Measurements from ENCODE around the gene CLTB. TPM values are rescaled to one million over a fixed set of nuclear protein-coding genes. Genes with fewer than 3 reads are reported as not detected.
A peak's percentile ranks its signal among the peaks of the same experiment; 100 is the strongest.

CLTB gene
- total RNA-seq, 1 donor from 2014 or later = 216 TPM

- Histone ChIP-seq H3K36me3 (peaks cover 28% of the 10 kb centered on the region), H3K4me3 (no peak overlapping the region), H3K4me1 (peaks cover 64% of the 10 kb centered on the region), H3K27me3 (ENCODE audit: low read depth) (no peaks in the 10 kb centered on the region), H3K27ac (replicated peaks) (peak overlapping the region; percentile 72), H3K9me3 (replicated peaks) (no peaks in the 10 kb centered on the region)
- intact Hi-C loops (cut with micrococcal nuclease) = no loop called here
- DNase-seq = no peak
- no peak for TF ChIP-seq CTCF (IDR thresholded peaks at IDR 0.05; ENCODE audit: borderline replicate concordance)
Measured at GRCh38 chr5:176369934-176370711, 46.2 kb downstream of the CLTB start.

GRCh38 chr5:176368726-176369125 is 47.6 kb downstream of the CLTB start:
- H3K4me1 ChIP-seq = peaks cover 61% of the 10 kb centered on the region
- H3K27me3 ChIP-seq (ENCODE audit: low read depth) = no peaks in the 10 kb centered on the region
- no peak overlapping the region for H3K4me3 ChIP-seq
- H3K9me3 ChIP-seq (replicated peaks) = no peaks in the 10 kb centered on the region
- H3K36me3 ChIP-seq = peaks cover 28% of the 10 kb centered on the region
- intact Hi-C loops (cut with micrococcal nuclease) = no loop called here
- no peak overlapping the region for H3K27ac ChIP-seq (replicated peaks)
- DNase-seq = no peak
- TF ChIP-seq CTCF (IDR thresholded peaks at IDR 0.05; ENCODE audit: borderline replicate concordance) = no peak

- Histone ChIP-seq H3K27me3 (ENCODE audit: low read depth) (no peaks in the 10 kb centered on the region), H3K4me3 (peak overlapping the region; percentile 90), H3K9me3 (replicated peaks) (no peaks in the 10 kb centered on the region), H3K4me1 (peaks cover 47% of the 10 kb centered on the region), H3K36me3 (peaks cover 25% of the 10 kb centered on the region), H3K27ac (replicated peaks) (peak overlapping the region; percentile 85)
- DNase-seq = no peak
- TF ChIP-seq CTCF (IDR thresholded peaks at IDR 0.05; ENCODE audit: borderline replicate concordance) = no peak
- intact Hi-C loops (cut with micrococcal nuclease) = no loop called here
Measured at GRCh38 chr5:176366232-176366894, 50.0 kb downstream of the CLTB start.

- no peaks in the 10 kb centered on the region for H3K27me3 ChIP-seq (ENCODE audit: low read depth)
- intact Hi-C loops (cut with micrococcal nuclease) = no loop called here
- H3K4me1 ChIP-seq = peaks cover 49% of the 10 kb centered on the region
- peaks cover 25% of the 10 kb centered on the region for H3K36me3 ChIP-seq
- peak within 1 kb of the TSS; percentile 90 for H3K4me3 ChIP-seq
- H3K9me3 ChIP-seq (replicated peaks) = no peaks in the 10 kb centered on the region
- peak; percentile 64 for DNase-seq
- peak within 1 kb of the TSS; percentile 85 for H3K27ac ChIP-seq (replicated peaks)
- no peak for TF ChIP-seq CTCF (IDR thresholded peaks at IDR 0.05; ENCODE audit: borderline replicate concordance)
Measured at GRCh38 chr5:176365351-176366231, 50.7 kb downstream of the CLTB start, which contains the start of gene ARL10. ARL10 (plus strand) TSS chr5:176365487; CDS start chr5:176365564, 77 bp downstream.

GRCh38 chr5:176364765-176365350 is 51.5 kb downstream of the CLTB start:
- peak overlapping the region; percentile 90 for H3K4me3 ChIP-seq
- no peaks in the 10 kb centered on the region for H3K9me3 ChIP-seq (replicated peaks)
- intact Hi-C loops (cut with micrococcal nuclease) = no loop called here
- peaks cover 25% of the 10 kb centered on the region for H3K36me3 ChIP-seq
- DNase-seq = no peak
- H3K27me3 ChIP-seq (ENCODE audit: low read depth) = no peaks in the 10 kb centered on the region
- H3K4me1 ChIP-seq = peaks cover 49% of the 10 kb centered on the region
- H3K27ac ChIP-seq (replicated peaks) = peak overlapping the region; percentile 85
- TF ChIP-seq CTCF (IDR thresholded peaks at IDR 0.05; ENCODE audit: borderline replicate concordance) = no peak
